Kasumi-1 (cell line): ENCODE results near the gene CDA.

Experiments used
- DNase-seq, 2 experiments: peaks; one replicate each; lab custom pipeline; 2025; lab: John Stamatoyannopoulos, UW

CDA gene

GRCh38 chr1:20615946-20616846 is 27.3 kb downstream of the CDA start:
- no peak for DNase-seq

DNA sequence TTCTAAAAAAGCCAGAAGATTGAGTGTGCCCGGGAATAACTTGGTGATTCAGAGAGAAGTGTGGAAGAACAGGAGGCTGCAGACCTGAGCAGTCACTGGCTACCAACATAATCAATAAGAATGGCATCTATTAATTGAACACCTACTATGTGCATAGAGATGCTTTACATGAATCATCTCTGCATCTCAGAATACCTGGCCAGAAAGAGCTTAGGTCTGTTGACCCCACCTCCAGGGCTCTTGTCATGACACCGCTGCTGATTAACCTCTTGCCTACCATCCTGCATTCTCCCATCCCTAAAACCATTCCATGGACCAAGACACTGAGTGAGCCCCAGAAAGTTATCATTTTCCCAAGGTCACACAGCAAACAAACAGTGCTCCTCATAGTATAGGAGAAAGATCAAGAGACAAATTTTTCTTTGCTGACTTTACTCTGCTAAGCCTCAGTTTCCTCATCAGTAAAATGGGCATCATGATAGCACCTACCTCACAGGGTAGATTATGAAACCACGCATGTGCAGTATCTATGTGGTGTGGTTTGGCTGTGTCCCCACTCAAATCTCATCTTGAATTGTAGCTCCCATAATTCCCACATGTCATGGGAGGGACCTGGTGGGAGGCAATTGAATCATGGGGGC is 28.1 kb downstream of the CDA start:
- DNase-seq, result no peak

- no peak for DNase-seq
These were observed 29.7 kb downstream of the CDA start for GRCh38 chr1:20618550-20618949.

GRCh38 chr1:20619999-20620398 is 31.1 kb downstream of the CDA start:
- no peak for DNase-seq

DNA sequence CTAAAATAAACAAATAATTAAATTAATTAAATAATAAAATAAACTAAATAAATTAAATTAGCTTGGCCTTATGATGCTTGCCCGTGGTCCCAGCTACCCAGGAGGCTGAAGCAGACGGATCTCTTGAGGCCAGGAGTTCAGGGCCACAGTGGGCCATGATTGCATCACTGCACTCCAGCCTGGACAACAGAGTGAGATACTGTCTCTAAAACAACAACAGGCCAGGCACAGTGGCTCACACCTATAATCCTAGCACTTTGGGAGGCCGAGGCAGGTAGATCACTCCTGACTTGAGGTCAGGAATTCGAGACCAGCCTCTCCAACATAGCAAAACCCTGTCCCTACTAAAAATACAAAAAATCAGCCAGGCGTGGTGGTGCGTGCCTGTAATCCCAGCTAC is 32.1 kb downstream of the CDA start:
- DNase-seq, result no peak

- no peak for DNase-seq
These were observed 35.8 kb downstream of the CDA start for GRCh38 chr1:20624709-20625108.

DNA sequence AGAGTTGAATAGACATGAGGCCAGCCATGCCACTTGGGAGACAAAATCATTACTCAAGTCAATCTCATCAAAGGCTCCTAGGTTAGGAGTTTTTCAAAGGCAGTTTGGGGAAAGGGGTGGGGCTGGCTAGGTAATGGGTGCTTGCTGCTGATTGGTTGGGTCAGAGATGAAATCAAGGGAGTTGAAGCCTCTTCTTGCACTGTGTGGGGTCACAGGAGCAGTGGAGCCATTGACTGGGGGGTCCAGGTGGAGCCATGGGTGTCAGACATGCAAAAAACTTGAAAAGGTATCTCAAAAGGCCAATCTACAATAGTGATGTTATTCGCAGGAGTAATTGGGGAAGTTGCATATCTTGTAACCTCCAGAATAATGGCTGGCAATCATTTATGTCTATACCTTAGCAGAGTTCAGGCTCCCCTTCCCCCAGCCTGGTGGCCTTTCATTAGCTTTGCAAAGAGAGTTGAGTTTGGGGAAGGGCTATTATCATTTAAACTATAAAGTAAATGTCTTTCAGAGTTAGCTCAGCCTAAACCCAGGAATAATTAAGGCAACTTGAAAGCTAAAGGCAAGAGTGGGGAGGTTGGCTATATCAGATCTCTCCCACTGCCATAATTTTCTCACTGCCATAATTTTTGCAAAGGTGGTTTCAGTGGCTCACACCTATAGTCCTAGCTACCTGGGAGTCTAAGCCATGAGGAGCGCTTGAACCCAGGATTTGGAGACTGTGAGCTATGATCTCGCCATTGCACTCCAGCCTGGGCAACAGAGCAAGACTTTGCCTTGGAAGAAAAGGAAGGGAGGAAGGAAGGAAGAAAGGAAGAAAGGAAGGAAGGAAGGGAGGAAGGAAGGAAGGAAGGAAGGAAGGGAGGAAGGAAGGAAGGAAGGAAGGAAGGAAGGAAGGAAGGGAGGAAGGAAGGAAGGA is 36.5 kb downstream of the CDA start:
- DNase-seq, result no peak

- DNase-seq, result no peak
These were observed 37.2 kb downstream of the CDA start for GRCh38 chr1:20626098-20626427.

DNA sequence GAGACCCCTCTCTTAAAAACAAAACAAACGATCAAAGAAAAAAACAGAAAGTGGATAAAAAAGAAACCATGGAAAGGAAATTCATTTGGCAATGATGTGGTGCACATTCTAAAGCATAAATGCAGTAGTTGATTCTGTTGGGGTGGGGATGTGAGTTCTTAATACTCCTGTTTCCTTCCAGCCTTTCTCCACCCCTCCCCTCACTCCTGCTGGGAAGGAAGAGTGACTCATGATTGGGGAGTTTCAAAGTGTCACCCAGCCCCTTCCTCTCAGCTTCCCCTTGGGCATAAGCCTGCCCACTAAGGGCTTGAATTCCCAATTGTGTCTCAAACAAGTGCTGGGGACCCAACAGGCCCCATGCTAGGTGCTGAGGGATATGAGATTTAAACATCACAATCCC is 37.6 kb downstream of the CDA start:
- no peak for DNase-seq

GRCh38 chr1:20630729-20631128 is 41.8 kb downstream of the CDA start:
- no peak for DNase-seq

- no peak for DNase-seq
These were observed 43.5 kb downstream of the CDA start for GRCh38 chr1:20632386-20632785.

DNA sequence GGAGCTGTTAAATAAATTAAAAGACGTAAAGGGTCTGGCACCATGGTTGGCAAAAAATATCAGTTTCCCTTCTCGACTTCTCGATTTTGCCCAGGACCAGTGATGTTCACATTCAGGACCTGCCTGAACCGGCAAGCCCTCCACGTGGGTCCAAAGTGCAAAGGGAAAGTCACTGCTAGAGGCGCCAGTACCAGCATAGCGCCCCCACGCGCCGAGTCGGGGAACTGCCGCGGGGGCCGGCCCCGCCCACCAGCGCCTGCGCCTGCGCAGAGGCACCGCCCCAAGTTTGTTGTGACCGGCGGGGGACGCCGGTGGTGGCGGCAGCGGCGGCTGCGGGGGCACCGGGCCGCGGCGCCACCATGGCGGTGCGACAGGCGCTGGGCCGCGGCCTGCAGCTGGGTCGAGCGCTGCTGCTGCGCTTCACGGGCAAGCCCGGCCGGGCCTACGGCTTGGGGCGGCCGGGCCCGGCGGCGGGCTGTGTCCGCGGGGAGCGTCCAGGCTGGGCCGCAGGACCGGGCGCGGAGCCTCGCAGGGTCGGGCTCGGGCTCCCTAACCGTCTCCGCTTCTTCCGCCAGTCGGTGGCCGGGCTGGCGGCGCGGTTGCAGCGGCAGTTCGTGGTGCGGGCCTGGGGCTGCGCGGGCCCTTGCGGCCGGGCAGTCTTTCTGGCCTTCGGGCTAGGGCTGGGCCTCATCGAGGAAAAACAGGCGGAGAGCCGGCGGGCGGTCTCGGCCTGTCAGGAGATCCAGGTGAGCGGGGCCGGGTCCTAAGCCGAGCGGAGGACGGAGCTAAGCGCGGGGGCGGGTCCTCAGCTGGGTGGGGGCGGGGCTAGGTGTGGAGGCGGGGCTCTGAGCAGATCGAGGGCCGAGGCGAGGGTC is 44.5 kb downstream of the CDA start, which contains the start of gene PINK1:
Gene PINK1 (plus strand): TSS at position 269 of the 875 bp plus-strand sequence. CDS start 91 bp downstream, at position 360.
- DNase-seq, result peak; percentile 77 to 84

GRCh38 chr1:20634065-20634593 is 45.2 kb downstream of the CDA start:
- no peak for DNase-seq

DNA sequence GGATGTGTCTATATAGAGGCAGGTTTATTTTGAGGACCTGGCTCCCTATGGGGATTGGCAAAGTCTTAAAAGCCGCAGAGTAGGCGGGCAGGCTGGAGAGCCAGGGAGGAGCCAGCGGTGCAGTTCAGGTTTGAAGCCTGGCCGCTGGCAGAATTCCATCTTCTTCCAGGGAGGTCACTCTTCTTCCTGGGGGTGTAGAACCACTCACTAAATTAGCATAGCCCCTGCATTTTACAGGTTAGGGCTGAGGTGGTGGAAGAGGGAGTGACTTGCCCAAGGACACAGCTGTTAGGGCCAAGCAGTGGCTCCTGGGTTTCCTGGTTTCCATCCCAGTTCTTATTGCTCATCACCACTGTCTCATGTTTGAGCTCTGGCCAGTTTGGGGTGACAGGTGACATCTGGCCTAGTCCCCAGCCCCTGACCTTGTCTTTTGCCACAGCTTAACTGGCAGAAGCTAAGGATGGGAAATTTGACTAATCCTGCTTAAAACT is 45.7 kb downstream of the CDA start:
- DNase-seq, result peak; percentile 69 to 70

- DNase-seq, result no peak
These were observed 48.0 kb downstream of the CDA start for GRCh38 chr1:20636785-20637347.

- peak; percentile 74 to 75 for DNase-seq
These were observed 51.3 kb downstream of the CDA start for GRCh38 chr1:20640183-20640597.

DNA sequence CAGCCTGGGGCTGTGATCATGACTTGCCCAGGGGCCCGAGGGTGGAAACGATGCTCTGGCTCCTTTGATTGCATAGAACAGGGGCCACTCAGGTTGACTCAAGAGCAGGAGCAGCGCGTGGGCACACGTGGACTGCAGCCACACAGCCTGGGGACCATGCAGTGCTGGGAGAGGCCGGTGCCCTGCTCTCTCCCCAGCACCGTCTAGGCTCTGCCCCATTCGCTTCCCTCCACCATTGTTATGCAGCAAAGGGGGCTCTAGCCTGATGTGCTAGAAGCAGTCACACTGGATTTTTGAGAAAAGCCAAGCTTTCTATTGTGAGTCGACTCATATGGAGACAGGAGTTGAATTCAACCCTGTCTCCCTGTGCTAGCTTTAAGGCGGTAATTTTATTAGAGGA is 53.1 kb downstream of the CDA start:
- no peak for DNase-seq

- no peak for DNase-seq
These were observed 54.2 kb downstream of the CDA start for GRCh38 chr1:20643080-20643479.

DNA sequence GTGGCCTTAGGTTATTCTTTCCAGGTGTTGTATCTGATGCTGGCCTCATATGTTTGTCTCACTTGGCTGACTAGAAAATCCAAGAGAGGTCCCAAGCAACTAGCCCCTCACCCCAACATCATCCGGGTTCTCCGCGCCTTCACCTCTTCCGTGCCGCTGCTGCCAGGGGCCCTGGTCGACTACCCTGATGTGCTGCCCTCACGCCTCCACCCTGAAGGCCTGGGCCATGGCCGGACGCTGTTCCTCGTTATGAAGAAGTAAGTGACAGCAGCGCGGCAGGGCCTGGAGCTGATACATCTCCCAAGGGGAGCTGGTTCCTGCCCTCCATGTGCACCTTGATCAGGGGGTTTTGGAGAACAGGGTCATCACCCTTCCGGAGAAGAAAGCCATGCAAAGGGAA is 55.5 kb downstream of the CDA start:
- no peak for DNase-seq

- no peak for DNase-seq
These were observed 56.5 kb downstream of the CDA start for GRCh38 chr1:20645414-20645813.

- DNase-seq, result no peak
These were observed 59.5 kb downstream of the CDA start for GRCh38 chr1:20648438-20648837.
